ENCODE results near the gene NFATC4.
"Not testable (repeated sequence)": the region's sequence is repeated elsewhere in the genome, so short reads cannot be mapped to it uniquely, and the experiment has no call there.

NFATC4 gene

GRCh38 chr14:24381363-24382063 lies 13.5 kb downstream of the NFATC4 start:
- no peak for DNase-seq (ENCODE audit: extremely low spot score)
- TF ChIP-seq, protein P1, sequence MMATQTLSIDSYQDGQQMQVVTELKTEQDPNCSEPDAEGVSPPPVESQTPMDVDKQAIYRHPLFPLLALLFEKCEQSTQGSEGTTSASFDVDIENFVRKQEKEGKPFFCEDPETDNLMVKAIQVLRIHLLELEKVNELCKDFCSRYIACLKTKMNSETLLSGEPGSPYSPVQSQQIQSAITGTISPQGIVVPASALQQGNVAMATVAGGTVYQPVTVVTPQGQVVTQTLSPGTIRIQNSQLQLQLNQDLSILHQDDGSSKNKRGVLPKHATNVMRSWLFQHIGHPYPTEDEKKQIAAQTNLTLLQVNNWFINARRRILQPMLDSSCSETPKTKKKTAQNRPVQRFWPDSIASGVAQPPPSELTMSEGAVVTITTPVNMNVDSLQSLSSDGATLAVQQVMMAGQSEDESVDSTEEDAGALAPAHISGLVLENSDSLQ (IDR thresholded peaks at IDR 0.05), result no peak
- TF ChIP-seq TARDBP (IDR thresholded peaks at IDR 0.05) (no peak), ELF4 (IDR thresholded peaks at IDR 0.05) (no peak), NFRKB (IDR thresholded peaks at IDR 0.05) (no peak), FOXM1 (IDR thresholded peaks at IDR 0.05; ENCODE audit: borderline replicate concordance) (no peak), FOXA1 (IDR thresholded peaks at IDR 0.05) (no peak), L3MBTL2 (conservative IDR thresholded peaks at IDR 0.05) (no peak), HDGF (IDR thresholded peaks at IDR 0.05; ENCODE audit: borderline replicate concordance) (no peak), SP1 (IDR thresholded peaks at IDR 0.05) (no peak), ZNF384 (IDR thresholded peaks at IDR 0.05) (no peak), ARNT (IDR thresholded peaks at IDR 0.05) (no peak), FOXK2 (IDR thresholded peaks at IDR 0.05) (no peak), CTBP1 (IDR thresholded peaks at IDR 0.05; ENCODE audit: borderline replicate concordance) (no peak), LEF1 (IDR thresholded peaks at IDR 0.05; ENCODE audit: borderline replicate concordance) (no peak)
- ChIA-PET POLR2A (interaction anchor here (1.0 to 6.9 kb wide), 2 partner anchors 10 to 49 kb away, joined by 4 to 34 read pairs; partner anchors contain the start of genes CBLN3 and KHNYN), CTCF (interaction anchor here (1.2 kb wide), 1 partner anchor 50 kb away, joined by 4 read pairs; no protein-coding TSS in a partner anchor)

DNA sequence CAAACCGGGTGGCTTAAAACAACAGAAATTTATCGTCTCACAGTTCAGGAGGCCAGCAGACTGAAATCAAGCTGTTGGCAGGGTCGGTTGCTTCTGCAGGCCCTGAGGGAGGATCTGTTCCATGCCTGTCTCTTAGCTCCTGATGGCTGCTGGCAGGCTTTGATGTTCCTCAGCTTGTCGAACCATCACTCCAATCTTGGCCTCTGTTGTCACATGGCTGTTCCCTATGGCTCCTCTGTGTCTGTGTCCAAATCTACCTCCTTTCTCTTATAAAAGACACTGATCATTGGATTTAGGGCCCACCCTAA lies 14.0 kb downstream of the NFATC4 start:
- TF ChIP-seq ELF4 (IDR thresholded peaks at IDR 0.05) (no peak), SUZ12 (IDR thresholded peaks at IDR 0.05) (no peak), SP1 (IDR thresholded peaks at IDR 0.05) (no peak), L3MBTL2 (conservative IDR thresholded peaks at IDR 0.05) (no peak), TARDBP (IDR thresholded peaks at IDR 0.05) (no peak), ARNT (IDR thresholded peaks at IDR 0.05) (no peak), FOXA1 (IDR thresholded peaks at IDR 0.05) (no peak), LEF1 (IDR thresholded peaks at IDR 0.05; ENCODE audit: borderline replicate concordance) (no peak), BHLHE40 (IDR thresholded peaks at IDR 0.05; ENCODE audit: borderline replicate concordance) (no peak), FOXK2 (IDR thresholded peaks at IDR 0.05) (no peak), CTBP1 (IDR thresholded peaks at IDR 0.05; ENCODE audit: borderline replicate concordance) (no peak)
- TF ChIP-seq, protein P1 (IDR thresholded peaks at IDR 0.05), result no peak
- POLR2A ChIA-PET, result interaction anchor here (1.0 to 6.9 kb wide), 2 partner anchors 9 to 49 kb away, joined by 4 to 34 read pairs; partner anchors contain the start of genes CBLN3 and KHNYN
- CTCF ChIA-PET, result interaction anchor here (1.2 kb wide), 1 partner anchor 49 kb away, joined by 4 read pairs; no protein-coding TSS in a partner anchor

GRCh38 chr14:24384169-24384568 lies 16.2 kb downstream of the NFATC4 start:
- TF ChIP-seq L3MBTL2 (conservative IDR thresholded peaks at IDR 0.05), result no peak
- TF ChIP-seq, protein P1 (IDR thresholded peaks at IDR 0.05), result no peak; the same call in 1 of the 2 replicates
- TF ChIP-seq BHLHE40 (IDR thresholded peaks at IDR 0.05; ENCODE audit: borderline replicate concordance), result no peak
- no peak for TF ChIP-seq SP1 (IDR thresholded peaks at IDR 0.05)
- no peak for TF ChIP-seq LEF1 (IDR thresholded peaks at IDR 0.05; ENCODE audit: borderline replicate concordance)
- no peak for TF ChIP-seq FOXM1 (IDR thresholded peaks at IDR 0.05; ENCODE audit: borderline replicate concordance)
- TF ChIP-seq NFRKB (IDR thresholded peaks at IDR 0.05), result no peak
- TF ChIP-seq CTBP1 (IDR thresholded peaks at IDR 0.05; ENCODE audit: borderline replicate concordance), result no peak
- no peak for TF ChIP-seq TARDBP (IDR thresholded peaks at IDR 0.05)
- no peak for TF ChIP-seq SUZ12 (IDR thresholded peaks at IDR 0.05)
- TF ChIP-seq ZNF384 (IDR thresholded peaks at IDR 0.05), result no peak
- no peak for TF ChIP-seq FOXK2 (IDR thresholded peaks at IDR 0.05)
- POLR2A ChIA-PET, result interaction anchor here (1.0 kb wide), 1 partner anchor 18 kb away, joined by 4 read pairs; no protein-coding TSS in a partner anchor
- CTCF ChIA-PET, result no interaction called here
- DNase-seq (ENCODE audit: extremely low spot score), result no peak

More for the DNA sequence above, 14.0 kb downstream of the NFATC4 start:
- no peak for DNase-seq (ENCODE audit: extremely low spot score)

GRCh38 chr14:24385524-24385923 lies 17.5 kb downstream of the NFATC4 start:
- CTCF ChIA-PET, result no interaction called here
- no peak for DNase-seq (ENCODE audit: extremely low spot score)
- TF ChIP-seq SUZ12 (IDR thresholded peaks at IDR 0.05) (no peak), SP1 (IDR thresholded peaks at IDR 0.05) (no peak), LEF1 (IDR thresholded peaks at IDR 0.05; ENCODE audit: borderline replicate concordance) (no peak), ZNF384 (IDR thresholded peaks at IDR 0.05) (no peak)
- TF ChIP-seq, protein P1 (IDR thresholded peaks at IDR 0.05), result peak; percentile 17; the same call in 1 of the 2 replicates
- POLR2A ChIA-PET, result interaction anchor here (1.0 kb wide), 1 partner anchor 19 kb away, joined by 4 read pairs; no protein-coding TSS in a partner anchor

- ChIA-PET POLR2A (interaction anchor here (1.4 kb wide), 1 partner anchor 15 kb away, joined by 3 read pairs; no protein-coding TSS in a partner anchor), CTCF (no interaction called here)
- TF ChIP-seq LEF1 (IDR thresholded peaks at IDR 0.05; ENCODE audit: borderline replicate concordance), result no peak
- no peak for TF ChIP-seq L3MBTL2 (conservative IDR thresholded peaks at IDR 0.05)
- no peak for TF ChIP-seq ZNF384 (IDR thresholded peaks at IDR 0.05)
- TF ChIP-seq, protein P1 (IDR thresholded peaks at IDR 0.05), result no peak
- no peak for TF ChIP-seq ELF4 (IDR thresholded peaks at IDR 0.05)
- TF ChIP-seq FOXM1 (IDR thresholded peaks at IDR 0.05; ENCODE audit: borderline replicate concordance), result no peak
- no peak for TF ChIP-seq CTBP1 (IDR thresholded peaks at IDR 0.05; ENCODE audit: borderline replicate concordance)
- no peak for TF ChIP-seq BHLHE40 (IDR thresholded peaks at IDR 0.05; ENCODE audit: borderline replicate concordance)
- TF ChIP-seq SP1 (IDR thresholded peaks at IDR 0.05), result no peak
- TF ChIP-seq NFRKB (IDR thresholded peaks at IDR 0.05), result no peak
- no peak for TF ChIP-seq FOXA1 (IDR thresholded peaks at IDR 0.05)
- TF ChIP-seq FOXK2 (IDR thresholded peaks at IDR 0.05), result no peak
- no peak for TF ChIP-seq TARDBP (IDR thresholded peaks at IDR 0.05)
- TF ChIP-seq HDGF (IDR thresholded peaks at IDR 0.05; ENCODE audit: borderline replicate concordance), result no peak
- TF ChIP-seq SUZ12 (IDR thresholded peaks at IDR 0.05), result no peak
- no peak for TF ChIP-seq ARNT (IDR thresholded peaks at IDR 0.05)
- no peak for DNase-seq (ENCODE audit: extremely low spot score)
Observed at GRCh38 chr14:24387009-24387345, 19.0 kb downstream of the NFATC4 start.

DNA sequence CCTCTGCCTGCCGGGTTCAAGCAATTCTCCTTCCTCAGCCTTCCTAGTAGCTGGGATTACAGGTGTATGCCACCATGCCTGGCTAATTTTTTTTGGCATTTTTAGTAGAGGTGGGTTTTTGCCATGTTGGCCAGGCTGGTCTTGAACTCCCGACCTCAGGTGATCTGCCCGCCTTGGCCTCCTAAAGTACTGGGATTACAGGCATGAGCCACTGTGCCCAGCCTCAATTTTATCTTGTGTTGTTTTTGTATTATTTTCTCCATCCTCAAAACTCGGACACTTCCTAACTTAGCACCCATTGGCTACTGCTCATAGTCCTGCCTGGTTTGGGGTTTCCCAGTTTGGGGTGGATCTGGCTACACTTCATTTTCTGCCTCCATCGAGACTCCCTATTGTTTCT lies 19.6 kb downstream of the NFATC4 start:
- ChIA-PET CTCF (interaction anchor here (1.2 to 1.4 kb wide), 2 partner anchors 44 to 57 kb away, joined by 3 to 4 read pairs; no protein-coding TSS in a partner anchor), POLR2A (interaction anchor here (1.4 to 2.6 kb wide), 2 partner anchors 16 to 43 kb away, joined by 3 to 11 read pairs; partner anchors contain the start of genes CBLN3 and KHNYN)
- DNase-seq (ENCODE audit: extremely low spot score), result not testable (repeated sequence)
